AG09319 (cell line): ENCODE measurements around the gene DDAH1.

Source experiments
- DNase-seq: peaks from one replicate; pipeline ENCODE4 v3.0.0-alpha.2; 2010; ENCODE audit warnings: low read depth; ENCODE audit errors: extremely low read depth
- CTCF ChIP-seq: IDR thresholded peaks from 2 replicates; pipeline ENCODE4 v1.5.1; 2011; ENCODE audit warnings: low read depth, mild to moderate bottlenecking, inconsistent platforms, low read length, moderate library complexity

DDAH1 gene

DNA sequence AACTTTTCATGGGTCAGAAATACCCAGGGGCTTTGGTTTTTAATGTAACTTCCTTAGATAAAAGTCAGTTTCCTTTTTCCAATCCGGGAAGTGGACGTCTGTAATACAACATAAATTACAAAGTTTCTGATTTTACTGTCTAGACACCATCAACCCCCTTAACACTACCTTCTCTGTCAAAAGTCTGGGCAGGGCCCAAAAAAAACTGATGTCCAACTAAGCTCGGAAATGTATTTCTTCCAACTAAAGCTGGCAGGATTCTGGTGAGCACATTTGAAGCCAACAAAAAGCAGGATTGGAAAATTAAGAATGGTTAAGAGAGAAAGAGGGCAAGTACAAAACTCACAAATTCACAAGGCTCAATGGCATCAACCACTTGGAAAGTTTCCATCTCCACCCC, 24.3 kb downstream of the DDAH1 start:
- no peak for DNase-seq
- TF ChIP-seq CTCF, result no peak

DNA sequence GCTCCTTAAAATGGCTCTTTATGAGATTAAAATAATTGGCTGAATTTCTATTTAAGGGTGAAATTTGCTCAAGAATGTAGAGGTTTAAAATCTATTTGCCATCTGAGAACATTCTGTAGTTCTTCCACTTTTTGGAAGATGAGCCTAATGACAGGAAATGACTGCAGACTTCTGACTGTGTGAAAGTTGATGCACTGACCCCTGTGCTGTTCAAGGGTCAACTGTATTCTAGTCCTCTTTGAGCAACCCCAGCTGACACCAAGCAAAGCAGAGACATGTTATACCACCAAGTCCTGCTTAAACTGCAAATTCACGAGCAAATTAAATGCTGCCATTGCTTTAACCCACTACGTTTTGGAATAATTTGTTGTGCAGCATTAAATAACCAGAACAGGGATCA, 26.6 kb downstream of the DDAH1 start:
- TF ChIP-seq CTCF, result no peak
- DNase-seq, result no peak

DNA sequence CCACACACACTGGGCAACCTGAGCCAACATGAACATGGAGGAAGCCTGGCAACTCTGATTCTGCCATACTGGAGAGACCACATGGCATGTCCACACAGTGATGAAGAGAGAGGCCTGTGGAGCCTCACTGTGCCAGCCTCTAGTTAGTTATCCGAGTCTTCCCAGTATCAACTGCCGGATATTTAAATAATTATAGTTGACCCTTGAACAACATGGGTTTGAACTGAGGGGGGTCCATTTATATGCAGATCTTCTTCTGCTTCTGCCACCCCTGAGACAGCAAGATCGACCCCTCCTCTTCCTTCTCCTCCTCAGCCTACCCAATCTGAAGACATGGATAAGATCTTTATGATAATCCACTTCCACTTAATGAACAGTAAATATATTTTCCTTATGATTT, 27.8 kb downstream of the DDAH1 start:
- no peak for DNase-seq
- TF ChIP-seq CTCF, result no peak

- no peak for TF ChIP-seq CTCF
- no peak for DNase-seq
These were observed 31.9 kb downstream of the DDAH1 start for GRCh38 chr1:85433096-85433495.

GRCh38 chr1:85428471-85429089, 36.4 kb downstream of the DDAH1 start:
- no peak for TF ChIP-seq CTCF
- no peak for DNase-seq

DNA sequence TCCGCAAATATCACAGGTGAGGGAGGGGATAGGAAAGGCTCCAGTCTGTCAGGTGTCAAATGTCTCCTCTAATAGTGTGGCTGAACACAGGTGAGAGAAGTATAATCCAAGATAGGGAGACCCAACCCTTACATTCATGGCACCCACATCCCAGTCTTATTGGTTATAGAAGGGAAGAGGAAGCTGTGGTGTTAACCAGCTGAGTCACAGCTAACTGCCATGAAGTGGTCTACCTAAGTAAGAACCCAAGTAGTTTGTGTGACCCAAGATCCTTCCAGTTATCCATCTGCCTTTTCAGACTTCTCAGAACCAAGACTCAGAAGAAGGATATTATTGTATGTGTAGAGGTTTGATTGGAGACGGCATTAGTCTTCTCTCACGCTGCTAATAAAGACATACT, 37.1 kb downstream of the DDAH1 start:
- no peak for DNase-seq
- no peak for TF ChIP-seq CTCF

DNA sequence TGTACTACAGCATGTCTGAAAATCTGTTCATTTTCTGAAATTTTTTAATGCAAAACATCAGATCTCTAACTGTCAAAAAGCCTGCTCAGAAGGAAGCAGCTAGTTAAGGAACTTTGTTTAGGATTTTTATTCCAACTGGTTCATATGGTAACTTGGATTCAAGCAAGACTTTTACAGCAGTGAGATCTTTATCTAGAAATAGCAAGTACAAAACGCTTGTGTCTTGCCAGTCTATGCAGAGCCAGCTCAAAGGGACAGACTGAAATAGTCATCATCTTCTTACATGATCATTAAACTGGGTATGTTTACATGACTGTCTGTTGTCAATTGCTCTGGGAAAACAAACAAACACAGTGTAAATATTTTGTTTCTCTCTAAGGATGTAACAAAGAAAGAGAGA, 37.6 kb downstream of the DDAH1 start:
- TF ChIP-seq CTCF, result no peak
- no peak for DNase-seq
